ENCODE measurements around the gene HGFAC.

The HGFAC gene

GRCh38 chr4:3492741-3493719, 51.3 kb downstream of the HGFAC start:
- TF ChIP-seq, protein P1, sequence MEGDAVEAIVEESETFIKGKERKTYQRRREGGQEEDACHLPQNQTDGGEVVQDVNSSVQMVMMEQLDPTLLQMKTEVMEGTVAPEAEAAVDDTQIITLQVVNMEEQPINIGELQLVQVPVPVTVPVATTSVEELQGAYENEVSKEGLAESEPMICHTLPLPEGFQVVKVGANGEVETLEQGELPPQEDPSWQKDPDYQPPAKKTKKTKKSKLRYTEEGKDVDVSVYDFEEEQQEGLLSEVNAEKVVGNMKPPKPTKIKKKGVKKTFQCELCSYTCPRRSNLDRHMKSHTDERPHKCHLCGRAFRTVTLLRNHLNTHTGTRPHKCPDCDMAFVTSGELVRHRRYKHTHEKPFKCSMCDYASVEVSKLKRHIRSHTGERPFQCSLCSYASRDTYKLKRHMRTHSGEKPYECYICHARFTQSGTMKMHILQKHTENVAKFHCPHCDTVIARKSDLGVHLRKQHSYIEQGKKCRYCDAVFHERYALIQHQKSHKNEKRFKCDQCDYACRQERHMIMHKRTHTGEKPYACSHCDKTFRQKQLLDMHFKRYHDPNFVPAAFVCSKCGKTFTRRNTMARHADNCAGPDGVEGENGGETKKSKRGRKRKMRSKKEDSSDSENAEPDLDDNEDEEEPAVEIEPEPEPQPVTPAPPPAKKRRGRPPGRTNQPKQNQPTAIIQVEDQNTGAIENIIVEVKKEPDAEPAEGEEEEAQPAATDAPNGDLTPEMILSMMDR (IDR thresholded peaks at IDR 0.05; ENCODE audit: control insufficient read depth, extremely low read depth, insufficient read depth) = no peak
- DNase-seq (ENCODE audit: low read depth) = no peak
- H3K4me3 ChIP-seq (ENCODE audit: low read depth, low read length) = no peak overlapping the region

DNA sequence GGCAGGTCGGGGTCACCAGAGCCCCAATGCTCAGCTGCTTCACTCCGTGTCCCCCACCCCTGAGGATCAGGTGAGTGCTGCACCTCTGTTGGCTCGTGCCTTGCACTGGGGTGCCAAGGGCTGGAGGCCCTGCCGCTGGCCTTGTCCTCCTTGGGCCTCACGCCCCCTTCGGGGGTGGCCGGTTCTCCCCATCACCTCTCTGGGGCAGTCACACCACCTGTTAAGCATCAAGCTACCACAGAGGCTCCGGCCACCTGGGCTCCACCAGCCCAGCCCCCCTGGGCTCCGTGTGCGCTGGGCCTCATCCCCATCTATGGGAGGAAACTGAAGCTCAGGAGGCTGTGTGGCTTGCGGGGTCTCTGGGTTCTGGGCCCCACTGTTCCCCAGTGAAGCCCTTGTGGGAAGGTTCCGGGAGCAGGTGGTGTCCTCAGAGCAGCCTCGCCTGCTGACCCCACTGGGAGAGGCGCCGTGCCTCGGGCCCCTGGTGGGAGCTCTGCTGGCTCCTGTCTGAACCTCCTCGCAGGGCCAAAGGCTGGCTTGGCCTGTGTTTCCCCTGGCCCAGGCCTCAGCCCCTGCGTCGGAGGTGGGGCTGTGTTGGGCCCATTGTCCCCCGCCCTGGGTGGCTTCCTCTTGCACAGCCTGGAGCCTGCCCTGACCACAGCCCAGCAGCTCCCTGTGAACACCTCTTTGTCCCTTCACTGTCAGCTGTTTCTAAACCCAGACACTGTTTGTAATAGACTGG, 52.1 kb downstream of the HGFAC start:
- H3K4me3 ChIP-seq (ENCODE audit: low read depth, low read length) = no peak overlapping the region
- DNase-seq (ENCODE audit: low read depth) = no peak
- TF ChIP-seq, protein P1 (IDR thresholded peaks at IDR 0.05; ENCODE audit: control insufficient read depth, extremely low read depth, insufficient read depth) = no peak

DNA sequence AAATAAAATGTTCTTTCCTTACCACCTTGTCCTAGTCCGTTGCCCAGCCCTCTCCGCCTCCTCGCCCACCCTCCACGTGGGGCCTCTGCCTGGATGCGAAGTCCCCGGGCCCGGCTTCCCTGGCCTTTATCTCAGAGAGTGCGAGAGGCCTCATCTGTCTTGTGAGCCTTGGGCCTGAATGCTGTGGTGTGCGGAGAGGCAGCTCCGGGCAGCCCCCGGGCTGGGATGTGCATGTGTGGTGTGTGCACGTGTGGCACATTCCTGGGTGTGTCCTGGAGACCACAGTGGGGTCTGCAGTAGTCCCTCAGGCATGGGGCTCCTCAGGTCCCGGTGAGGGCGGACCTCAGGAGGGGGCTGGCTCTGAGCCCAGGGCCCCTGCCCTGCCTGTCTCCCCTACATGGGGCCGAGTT, 52.7 kb downstream of the HGFAC start:
- no peak overlapping the region for H3K4me3 ChIP-seq (ENCODE audit: low read depth, low read length)
- TF ChIP-seq, protein P1 (IDR thresholded peaks at IDR 0.05; ENCODE audit: control insufficient read depth, extremely low read depth, insufficient read depth) = no peak
- no peak for DNase-seq (ENCODE audit: low read depth)

- no peak overlapping the region for H3K4me3 ChIP-seq (ENCODE audit: low read depth, low read length)
- TF ChIP-seq, protein P1 (IDR thresholded peaks at IDR 0.05; ENCODE audit: control insufficient read depth, extremely low read depth, insufficient read depth) = no peak
- no peak for DNase-seq (ENCODE audit: low read depth)
Measured at GRCh38 chr4:3495204-3495975, 53.6 kb downstream of the HGFAC start.

DNA sequence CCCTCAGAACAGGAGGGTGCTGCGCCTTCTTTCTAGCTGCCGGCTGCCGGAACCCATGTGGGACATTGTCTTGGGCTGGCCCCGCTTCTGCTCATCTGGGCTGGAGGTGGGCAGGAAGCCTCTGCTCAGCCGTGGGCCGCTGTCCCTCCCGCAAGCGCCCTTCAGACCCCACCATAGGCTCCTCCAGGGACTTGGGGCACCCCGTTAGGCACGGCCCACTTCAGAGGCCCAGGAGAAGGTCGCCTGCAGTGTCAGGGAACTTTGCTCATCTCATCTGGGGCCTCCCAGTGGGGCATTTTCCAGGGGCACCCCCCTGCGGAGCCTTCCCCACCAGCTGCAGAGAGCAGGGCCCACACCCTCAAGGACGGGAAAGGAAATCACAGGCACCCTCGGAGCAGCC, 54.3 kb downstream of the HGFAC start:
- no peak for DNase-seq (ENCODE audit: low read depth)
- H3K4me3 ChIP-seq (ENCODE audit: low read depth, low read length) = no peak overlapping the region
- TF ChIP-seq, protein P1 (IDR thresholded peaks at IDR 0.05; ENCODE audit: control insufficient read depth, extremely low read depth, insufficient read depth) = no peak

GRCh38 chr4:3497095-3497494, 55.3 kb downstream of the HGFAC start:
- TF ChIP-seq, protein P1 (IDR thresholded peaks at IDR 0.05; ENCODE audit: control insufficient read depth, extremely low read depth, insufficient read depth) = no peak
- no peak overlapping the region for H3K4me3 ChIP-seq (ENCODE audit: low read depth, low read length)
- no peak for DNase-seq (ENCODE audit: low read depth)

Measured in LNCaP clone FGC (cell line).